Measurements from ENCODE around the gene CENPC. TPM values are rescaled to one million over a fixed set of nuclear protein-coding genes. Genes with fewer than 3 reads are reported as not detected.
"Not testable (repeated sequence)": the region's sequence is repeated elsewhere in the genome, so short reads cannot be mapped to it uniquely, and the experiment has no call there.

CENPC gene
- total RNA-seq, 5 donors from 2014 or later (not counting 1 experiment from before 2014, with no cell fraction given) = 38.4 to 101 (median 40.0) TPM

GRCh38 chr4:67452100-67452845, 93.0 kb downstream of the CENPC start:
- no peak overlapping the region for H3K27ac ChIP-seq (ENCODE audit: low read length)
- H3K4me1 ChIP-seq (ENCODE audit: control insufficient read depth in 1 of 2, extremely low read depth in 1 of 2, insufficient read depth in 2 of 2, low read length in 2 of 2) = no peaks in the 10 kb centered on the region
- H3K36me3 ChIP-seq (ENCODE audit: control insufficient read depth in 2 of 2, extremely low read depth in 1 of 2, insufficient read depth in 1 of 2, low read length in 1 of 2) = peaks cover 0 to 32% of the 10 kb centered on the region in 2 donors
- peaks cover 78% of the 10 kb centered on the region for H3K36me3 Mint-ChIP-seq
- no peak overlapping the region for H3K4me3 Mint-ChIP-seq
- H3K4me1 Mint-ChIP-seq = no peaks in the 10 kb centered on the region
- DNase-seq = no peak
- POLR2A ChIA-PET = no interaction called here
- H3K27me3 Mint-ChIP-seq = no peaks in the 10 kb centered on the region
- no peak overlapping the region for H3K4me3 ChIP-seq (ENCODE audit: control insufficient read depth in 1 of 2, extremely low read depth in 1 of 2, low read length in 1 of 2)
- H3K27ac Mint-ChIP-seq = no peak overlapping the region
- 100% methylated on average over 1 of the region's 4 CpGs for WGBS (ENCODE audit: insufficient coverage)
- no peaks in the 10 kb centered on the region for H3K9me3 ChIP-seq
- H3K27me3 ChIP-seq (replicated peaks in 1 of 2; ENCODE audit: control insufficient read depth in 2 of 2, extremely low read depth in 1 of 2, insufficient read depth in 2 of 2, low read length in 1 of 2) = no peaks in the 10 kb centered on the region
- CTCF ChIA-PET = interaction anchor here in 1 of 2 donors (0.5 kb wide), 1 partner anchor 888 kb away, joined by 3 read pairs; no protein-coding TSS in a partner anchor
- H3K9me3 Mint-ChIP-seq = peaks cover 5 to 9% (median 5%) of the 10 kb centered on the region in 3 donors
- no peak for ATAC-seq (replicated peaks in 1 of 4)

GRCh38 chr4:67451464-67451863, 93.8 kb downstream of the CENPC start:
- ATAC-seq (replicated peaks in 1 of 4) (no peak), DNase-seq (no peak)
- Histone ChIP-seq H3K4me3 (ENCODE audit: control insufficient read depth in 1 of 2, extremely low read depth in 1 of 2, low read length in 1 of 2) (no peak overlapping the region), H3K4me1 (ENCODE audit: control insufficient read depth in 1 of 2, extremely low read depth in 1 of 2, insufficient read depth in 2 of 2, low read length in 2 of 2) (no peaks in the 10 kb centered on the region), H3K27ac (ENCODE audit: low read length) (no peak overlapping the region), H3K9me3 (no peaks in the 10 kb centered on the region), H3K36me3 (ENCODE audit: control insufficient read depth in 2 of 2, extremely low read depth in 1 of 2, insufficient read depth in 1 of 2, low read length in 1 of 2) (peaks cover 0 to 29% of the 10 kb centered on the region in 2 donors), H3K27me3 (replicated peaks in 1 of 2; ENCODE audit: control insufficient read depth in 2 of 2, extremely low read depth in 1 of 2, insufficient read depth in 2 of 2, low read length in 1 of 2) (no peaks in the 10 kb centered on the region)
- ChIA-PET POLR2A (no interaction called here), CTCF (no interaction called here)
- H3K27ac Mint-ChIP-seq = no peak overlapping the region
- 100% methylated on average over 3 of the region's 6 CpGs for WGBS (ENCODE audit: insufficient coverage)
- H3K4me3 Mint-ChIP-seq = no peak overlapping the region
- no peaks in the 10 kb centered on the region for H3K4me1 Mint-ChIP-seq
- H3K36me3 Mint-ChIP-seq = peaks cover 73% of the 10 kb centered on the region
- peaks cover 5 to 9% (median 5%) of the 10 kb centered on the region in 3 donors for H3K9me3 Mint-ChIP-seq
- H3K27me3 Mint-ChIP-seq = no peaks in the 10 kb centered on the region

GRCh38 chr4:67448621-67449020, 96.7 kb downstream of the CENPC start:
- no peak overlapping the region for H3K4me3 ChIP-seq (ENCODE audit: control insufficient read depth in 1 of 2, extremely low read depth in 1 of 2, low read length in 1 of 2)
- H3K4me1 ChIP-seq (ENCODE audit: control insufficient read depth in 1 of 2, extremely low read depth in 1 of 2, insufficient read depth in 2 of 2, low read length in 2 of 2) = no peaks in the 10 kb centered on the region
- Mint-ChIP-seq H3K4me3 (no peak overlapping the region), H3K27ac (no peak overlapping the region), H3K4me1 (peaks cover 0 to 4% (median 2%) of the 10 kb centered on the region in 3 donors), H3K9me3 (peaks cover 5 to 13% (median 5%) of the 10 kb centered on the region in 3 donors), H3K27me3 (no peaks in the 10 kb centered on the region), H3K36me3 (peaks cover 74% of the 10 kb centered on the region)
- ATAC-seq (replicated peaks in 1 of 4) (no peak), DNase-seq (no peak)
- H3K27ac ChIP-seq (ENCODE audit: low read length) = no peak overlapping the region
- CTCF ChIA-PET = no interaction called here
- POLR2A ChIA-PET = no interaction called here
- peaks cover 0 to 23% of the 10 kb centered on the region in 2 donors for H3K36me3 ChIP-seq (ENCODE audit: control insufficient read depth in 2 of 2, extremely low read depth in 1 of 2, insufficient read depth in 1 of 2, low read length in 1 of 2)
- H3K27me3 ChIP-seq (replicated peaks in 1 of 2; ENCODE audit: control insufficient read depth in 2 of 2, extremely low read depth in 1 of 2, insufficient read depth in 2 of 2, low read length in 1 of 2) = no peaks in the 10 kb centered on the region
- no peaks in the 10 kb centered on the region for H3K9me3 ChIP-seq

GRCh38 chr4:67447873-67448272, 97.4 kb downstream of the CENPC start:
- CTCF ChIA-PET = no interaction called here
- H3K9me3 Mint-ChIP-seq = peaks cover 2 to 13% (median 5%) of the 10 kb centered on the region in 3 donors
- POLR2A ChIA-PET = no interaction called here
- peaks cover 73% of the 10 kb centered on the region for H3K36me3 Mint-ChIP-seq
- H3K27ac ChIP-seq (ENCODE audit: low read length) = no peak overlapping the region
- no peaks in the 10 kb centered on the region for H3K9me3 ChIP-seq
- peaks cover 0 to 4% (median 2%) of the 10 kb centered on the region in 3 donors for H3K4me1 Mint-ChIP-seq
- no CpG with 5 or more reads among the region's 1 CpG for WGBS (ENCODE audit: insufficient coverage)
- H3K27ac Mint-ChIP-seq = no peak overlapping the region
- H3K36me3 ChIP-seq (ENCODE audit: control insufficient read depth in 2 of 2, extremely low read depth in 1 of 2, insufficient read depth in 1 of 2, low read length in 1 of 2) = peaks cover 0 to 17% of the 10 kb centered on the region in 2 donors
- H3K27me3 ChIP-seq (replicated peaks in 1 of 2; ENCODE audit: control insufficient read depth in 2 of 2, extremely low read depth in 1 of 2, insufficient read depth in 2 of 2, low read length in 1 of 2) = no peaks in the 10 kb centered on the region
- ATAC-seq (replicated peaks in 1 of 4) = no peak
- H3K27me3 Mint-ChIP-seq = no peaks in the 10 kb centered on the region
- no peak overlapping the region for H3K4me3 ChIP-seq (ENCODE audit: control insufficient read depth in 1 of 2, extremely low read depth in 1 of 2, low read length in 1 of 2)
- DNase-seq = no peak
- no peaks in the 10 kb centered on the region for H3K4me1 ChIP-seq (ENCODE audit: control insufficient read depth in 1 of 2, extremely low read depth in 1 of 2, insufficient read depth in 2 of 2, low read length in 2 of 2)
- no peak overlapping the region for H3K4me3 Mint-ChIP-seq

- H3K27ac ChIP-seq (ENCODE audit: low read length) = no peak overlapping the region
- peaks cover 4 to 18% (median 5%) of the 10 kb centered on the region in 3 donors for H3K9me3 Mint-ChIP-seq
- H3K27me3 Mint-ChIP-seq = no peaks in the 10 kb centered on the region
- H3K36me3 ChIP-seq (ENCODE audit: control insufficient read depth in 2 of 2, extremely low read depth in 1 of 2, insufficient read depth in 1 of 2, low read length in 1 of 2) = peaks cover 0 to 17% of the 10 kb centered on the region in 2 donors
- H3K4me1 ChIP-seq (ENCODE audit: control insufficient read depth in 1 of 2, extremely low read depth in 1 of 2, insufficient read depth in 2 of 2, low read length in 2 of 2) = no peaks in the 10 kb centered on the region
- WGBS (ENCODE audit: insufficient coverage) = no CpG with 5 or more reads among the region's 1 CpG
- H3K4me3 Mint-ChIP-seq = no peak overlapping the region
- peaks cover 73% of the 10 kb centered on the region for H3K36me3 Mint-ChIP-seq
- ATAC-seq (replicated peaks in 1 of 4) = no peak
- no peak for DNase-seq
- H3K4me1 Mint-ChIP-seq = peaks cover 0 to 5% (median 2%) of the 10 kb centered on the region in 3 donors
- ChIA-PET POLR2A (interaction anchor here in 1 of 2 donors (0.6 kb wide), 1 partner anchor 31 kb away, joined by 3 read pairs; no protein-coding TSS in a partner anchor), CTCF (no interaction called here)
- no peaks in the 10 kb centered on the region for H3K9me3 ChIP-seq
- no peaks in the 10 kb centered on the region for H3K27me3 ChIP-seq (replicated peaks in 1 of 2; ENCODE audit: control insufficient read depth in 2 of 2, extremely low read depth in 1 of 2, insufficient read depth in 2 of 2, low read length in 1 of 2)
- H3K27ac Mint-ChIP-seq = no peak overlapping the region
- no peak overlapping the region for H3K4me3 ChIP-seq (ENCODE audit: control insufficient read depth in 1 of 2, extremely low read depth in 1 of 2, low read length in 1 of 2)
These were observed 98.5 kb downstream of the CENPC start for GRCh38 chr4:67446811-67447210.

- 100% methylated on average over 3 of the region's 25 CpGs for WGBS (ENCODE audit: insufficient coverage)
- POLR2A ChIA-PET; H3K4me1 ChIP-seq (ENCODE audit: control insufficient read depth in 1 of 2, extremely low read depth in 1 of 2, insufficient read depth in 2 of 2, low read length in 2 of 2); H3K27ac Mint-ChIP-seq; ATAC-seq (replicated peaks in 1 of 4); DNase-seq; H3K4me1 Mint-ChIP-seq; H3K4me3 Mint-ChIP-seq; H3K27me3 ChIP-seq (replicated peaks in 1 of 2; ENCODE audit: control insufficient read depth in 2 of 2, extremely low read depth in 1 of 2, insufficient read depth in 2 of 2, low read length in 1 of 2); H3K4me3 ChIP-seq (ENCODE audit: control insufficient read depth in 1 of 2, extremely low read depth in 1 of 2, low read length in 1 of 2); H3K9me3 ChIP-seq; H3K36me3 ChIP-seq (ENCODE audit: control insufficient read depth in 2 of 2, extremely low read depth in 1 of 2, insufficient read depth in 1 of 2, low read length in 1 of 2); H3K27me3 Mint-ChIP-seq; CTCF ChIA-PET; H3K27ac ChIP-seq (ENCODE audit: low read length): not testable (repeated sequence)
- peaks cover 80% of the 10 kb centered on the region for H3K36me3 Mint-ChIP-seq
- peaks cover 5 to 18% (median 5%) of the 10 kb centered on the region in 3 donors for H3K9me3 Mint-ChIP-seq
These were observed 99.4 kb downstream of the CENPC start for GRCh38 chr4:67445881-67446280.

Measured in T-cell (primary cell).